ENCODE measurements around the gene CACNA2D4. TPM values are rescaled to one million over a fixed set of nuclear protein-coding genes. Genes with fewer than 3 reads are reported as not detected.

Gene CACNA2D4
- total RNA-seq, 4 donors from 2014 or later, result 1.5 to 2.6 (median 2.0) TPM

DNA sequence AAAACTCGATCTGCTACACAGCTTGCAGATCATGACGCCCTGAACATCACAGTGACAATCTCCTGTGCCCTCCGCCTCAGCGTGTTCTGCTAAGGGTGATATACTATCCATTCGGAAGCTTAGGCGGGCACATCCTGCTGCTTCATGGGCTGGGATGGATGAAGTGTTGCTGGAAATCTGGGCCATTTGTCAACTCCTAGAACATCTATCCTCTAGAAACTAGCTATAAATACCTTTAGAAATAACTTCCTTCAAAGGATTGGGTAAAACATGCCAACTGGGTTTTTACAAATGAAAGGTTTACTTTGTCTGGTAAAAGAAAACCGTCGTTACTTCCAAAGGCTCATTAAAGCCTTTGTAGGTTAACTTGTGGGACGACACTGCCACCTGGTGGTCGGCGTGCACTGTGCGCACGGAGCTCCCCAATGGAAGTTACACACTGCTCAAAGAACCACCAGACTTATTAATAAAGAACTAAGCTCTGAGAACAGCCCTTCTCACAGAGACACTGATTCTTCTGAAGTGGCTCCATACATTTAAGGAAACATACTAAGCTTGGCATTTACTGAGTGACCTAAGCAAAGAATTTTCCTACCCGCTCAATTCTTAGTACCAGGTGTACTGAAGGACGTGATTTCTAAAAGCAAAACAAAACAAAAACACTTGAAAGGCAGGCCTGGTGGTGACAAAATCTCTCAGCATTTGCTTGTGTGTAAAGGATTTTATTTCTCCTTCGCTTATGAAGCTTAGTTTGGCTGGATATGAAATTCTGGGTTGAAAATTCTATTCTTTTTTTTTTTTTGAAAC lies 21.6 kb upstream of the CACNA2D4 start:
- 36 to 40% methylated on average over 16 of the region's 16 CpGs for WGBS, 2 donors
- TF ChIP-seq POLR2A (IDR thresholded peaks at IDR 0.05), result no peak
- TF ChIP-seq, protein P1, sequence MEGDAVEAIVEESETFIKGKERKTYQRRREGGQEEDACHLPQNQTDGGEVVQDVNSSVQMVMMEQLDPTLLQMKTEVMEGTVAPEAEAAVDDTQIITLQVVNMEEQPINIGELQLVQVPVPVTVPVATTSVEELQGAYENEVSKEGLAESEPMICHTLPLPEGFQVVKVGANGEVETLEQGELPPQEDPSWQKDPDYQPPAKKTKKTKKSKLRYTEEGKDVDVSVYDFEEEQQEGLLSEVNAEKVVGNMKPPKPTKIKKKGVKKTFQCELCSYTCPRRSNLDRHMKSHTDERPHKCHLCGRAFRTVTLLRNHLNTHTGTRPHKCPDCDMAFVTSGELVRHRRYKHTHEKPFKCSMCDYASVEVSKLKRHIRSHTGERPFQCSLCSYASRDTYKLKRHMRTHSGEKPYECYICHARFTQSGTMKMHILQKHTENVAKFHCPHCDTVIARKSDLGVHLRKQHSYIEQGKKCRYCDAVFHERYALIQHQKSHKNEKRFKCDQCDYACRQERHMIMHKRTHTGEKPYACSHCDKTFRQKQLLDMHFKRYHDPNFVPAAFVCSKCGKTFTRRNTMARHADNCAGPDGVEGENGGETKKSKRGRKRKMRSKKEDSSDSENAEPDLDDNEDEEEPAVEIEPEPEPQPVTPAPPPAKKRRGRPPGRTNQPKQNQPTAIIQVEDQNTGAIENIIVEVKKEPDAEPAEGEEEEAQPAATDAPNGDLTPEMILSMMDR (IDR thresholded peaks at IDR 0.05), result peak; percentile 88 to 95 (median 92)
- Histone ChIP-seq H3K9me3 (no peaks in the 10 kb centered on the region), H3K4me3 (replicated peaks in 1 of 3) (no peak overlapping the region), H3K4me1 (peaks cover 22 to 28% of the 10 kb centered on the region in 2 donors), H3K27me3 (no peaks in the 10 kb centered on the region), H3K36me3 (peaks cover 0 to 3% of the 10 kb centered on the region in 2 donors), H3K27ac (no peak overlapping the region)
- DNase-seq, result peak; percentile 85 to 89
- intact Hi-C loops (cut with DNase I), result loop anchor here (2.0 to 5.0 kb wide), 2 partner anchors 143 to 288 kb away; no protein-coding TSS in a partner anchor

DNA sequence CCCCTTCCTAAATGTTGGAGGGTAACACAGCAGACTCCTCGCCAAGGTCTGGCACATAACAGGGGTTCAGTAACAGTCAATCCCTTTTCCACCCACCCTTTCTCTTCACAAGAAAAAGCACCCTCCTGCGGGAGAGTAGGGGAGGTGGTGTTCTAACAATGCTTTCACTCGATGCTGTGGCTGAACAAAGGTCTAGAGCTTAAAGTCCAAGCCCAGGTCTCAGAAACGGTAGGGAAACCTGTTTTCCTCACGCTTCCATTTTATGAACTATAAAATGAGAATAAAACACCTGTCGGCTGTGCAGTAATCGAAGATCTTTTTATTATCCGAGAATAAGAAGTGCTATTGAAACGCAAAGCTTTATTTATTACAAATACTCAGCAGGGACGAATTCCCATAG lies 20.9 kb upstream of the CACNA2D4 start:
- Histone ChIP-seq H3K27ac (no peak overlapping the region), H3K9me3 (no peaks in the 10 kb centered on the region)
- intact Hi-C loops (cut with DNase I), result loop anchor here (5.0 kb wide), 1 partner anchor 287 kb away; no protein-coding TSS in a partner anchor

DNA sequence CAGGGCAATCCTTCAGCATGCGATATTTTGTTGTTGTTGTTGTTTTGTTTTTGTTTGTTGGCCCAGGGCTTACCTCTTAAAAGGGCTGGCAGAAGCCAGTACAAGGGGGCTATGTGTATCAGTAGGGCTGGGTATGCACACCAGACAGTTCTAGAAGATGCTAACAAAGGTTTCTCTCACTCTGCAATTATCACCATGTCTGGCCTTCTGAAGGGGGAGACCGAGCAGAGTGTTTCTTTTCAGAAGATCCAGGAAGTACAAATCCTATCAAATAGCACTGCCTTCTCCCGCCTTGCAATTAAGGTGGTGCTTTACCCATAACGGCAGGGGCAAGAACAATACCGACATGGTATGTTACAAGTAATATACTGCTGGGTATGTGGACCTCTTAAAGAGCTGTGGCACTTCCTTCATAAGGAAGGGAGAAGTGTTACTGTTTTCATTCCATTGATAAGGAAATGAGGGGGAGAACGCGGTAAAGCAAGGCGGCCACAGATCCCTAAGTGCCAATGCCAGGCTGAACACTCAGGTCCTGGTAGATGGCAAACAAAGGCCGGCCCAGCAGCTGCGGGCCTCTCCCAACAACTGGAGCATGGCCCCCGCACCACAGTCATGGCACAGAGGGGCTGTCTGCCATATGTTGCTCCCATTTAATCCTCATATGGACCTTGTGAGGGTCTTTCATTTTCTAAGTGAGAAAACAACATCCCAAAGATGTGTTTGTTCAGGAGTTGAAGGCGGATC lies 19.2 kb upstream of the CACNA2D4 start:
- TF ChIP-seq POLR2A (IDR thresholded peaks at IDR 0.05), result no peak
- TF ChIP-seq, protein P1 (IDR thresholded peaks at IDR 0.05), result no peak
- Histone ChIP-seq H3K9me3 (no peaks in the 10 kb centered on the region), H3K27ac (peak overlapping the region; percentile 54 to 57 (median 55)), H3K4me3 (replicated peaks in 1 of 3) (no peak overlapping the region), H3K27me3 (no peaks in the 10 kb centered on the region), H3K4me1 (peaks cover 22 to 37% of the 10 kb centered on the region in 2 donors), H3K36me3 (peaks cover 0 to 3% of the 10 kb centered on the region in 2 donors)
- WGBS, 2 donors, result 71 to 76% methylated on average over 9 to 10 of the region's 12 CpGs
- intact Hi-C loops (cut with DNase I), result loop anchor here (5.0 kb wide), 1 partner anchor 285 kb away; no protein-coding TSS in a partner anchor
- no peak for DNase-seq

More for the DNA sequence above, 20.9 kb upstream of the CACNA2D4 start:
- no peaks in the 10 kb centered on the region for H3K27me3 ChIP-seq
- DNase-seq, result no peak
- TF ChIP-seq, protein P1 (IDR thresholded peaks at IDR 0.05), result no peak
- TF ChIP-seq POLR2A (IDR thresholded peaks at IDR 0.05), result no peak
- H3K4me1 ChIP-seq, result peaks cover 22 to 28% of the 10 kb centered on the region in 2 donors
- H3K4me3 ChIP-seq (replicated peaks in 1 of 3), result no peak overlapping the region
- 70 to 81% methylated on average over 10 of the region's 10 CpGs for whole genome bisulfite sequencing, 2 donors
- H3K36me3 ChIP-seq, result peaks cover 0 to 3% of the 10 kb centered on the region in 2 donors

DNA sequence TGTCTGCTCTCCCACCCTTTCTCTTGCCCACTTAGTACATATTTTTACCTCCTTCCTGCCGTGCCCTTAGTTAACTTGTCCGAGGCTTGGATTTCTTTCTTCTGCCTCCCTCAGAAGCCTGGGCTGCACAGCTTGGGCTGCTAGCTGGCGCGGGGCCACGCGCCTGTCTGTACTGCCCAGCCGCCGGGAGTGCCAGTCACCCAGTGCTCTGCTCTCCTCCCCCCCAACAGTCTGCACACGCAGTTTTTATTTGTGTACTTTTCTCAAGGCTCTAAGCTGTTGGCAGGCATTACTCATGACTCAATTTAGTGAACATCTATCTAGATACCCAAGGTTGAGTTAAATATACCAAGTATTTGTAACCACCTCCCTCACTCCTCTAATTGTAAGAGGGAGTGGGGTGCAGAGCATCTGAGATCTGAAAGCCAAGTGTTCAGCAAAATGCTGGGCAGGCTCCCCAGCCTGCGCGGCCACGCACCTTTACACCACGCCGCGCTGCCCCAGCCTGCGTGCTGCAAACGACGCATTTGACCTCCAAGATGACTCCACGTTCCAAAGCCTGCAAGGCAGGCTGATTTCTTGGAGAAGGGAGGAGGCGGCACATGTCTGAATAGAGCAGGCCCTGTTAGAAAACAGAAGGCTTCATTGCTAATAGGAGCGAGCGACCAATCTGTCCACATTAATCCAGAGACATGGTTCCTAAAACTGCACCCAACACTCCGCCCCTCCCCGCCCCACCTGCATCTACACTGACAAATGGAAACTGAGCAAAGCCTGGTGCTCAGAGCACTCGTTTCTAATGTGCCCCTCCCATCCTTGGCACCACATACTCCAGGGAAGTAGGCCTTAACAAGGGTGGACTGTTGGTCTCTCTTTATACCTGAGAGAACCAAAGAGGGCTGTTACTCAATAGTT lies 18.2 kb upstream of the CACNA2D4 start:
- peaks cover 22 to 44% of the 10 kb centered on the region in 2 donors for H3K4me1 ChIP-seq
- TF ChIP-seq POLR2A (IDR thresholded peaks at IDR 0.05), result no peak
- TF ChIP-seq, protein P1 (IDR thresholded peaks at IDR 0.05), result no peak
- intact Hi-C loops (cut with DNase I), result loop anchor here (5.0 kb wide), 1 partner anchor 284 kb away; no protein-coding TSS in a partner anchor
- H3K27me3 ChIP-seq, result no peaks in the 10 kb centered on the region
- H3K4me3 ChIP-seq (replicated peaks in 1 of 3), result no peak overlapping the region
- peak; percentile 92 for DNase-seq
- no peaks in the 10 kb centered on the region for H3K9me3 ChIP-seq
- WGBS, 2 donors, result 58 to 66% methylated on average over 25 of the region's 25 CpGs
- H3K36me3 ChIP-seq, result peaks cover 0 to 3% of the 10 kb centered on the region in 2 donors
- H3K27ac ChIP-seq, result peak overlapping the region; percentile 54 to 57 (median 55)

Measured in thyroid gland (tissue), 4 donors.